Neural crest cell (in vitro differentiated cells): ENCODE results near the gene FKBP2. TPM values are rescaled to one million over a fixed set of nuclear protein-coding genes. Genes with fewer than 3 reads are reported as not detected.

Experiments
- DNase-seq: peaks from one replicate; pipeline ENCODE4 v3.0.0; 2021; ENCODE audit warnings: low read depth, mixed read lengths, low spot score
- H3K27ac Mint-ChIP-seq: one replicate; pipeline ENCODE4 v1.8.0; 2021; ENCODE audit warnings: mild to moderate bottlenecking, mixed read lengths; ENCODE audit not compliant: unreplicated experiment
- H3K27me3 Mint-ChIP-seq: 2 replicates; pipeline ENCODE4 v1.8.0; 2021; ENCODE audit warnings: low read depth, mild to moderate bottlenecking, mixed read lengths
- H3K36me3 Mint-ChIP-seq: 2 replicates; pipeline ENCODE4 v1.8.0; 2021; ENCODE audit warnings: low read depth, mild to moderate bottlenecking, mixed read lengths
- H3K4me1 Mint-ChIP-seq: 2 replicates; pipeline ENCODE4 v1.8.0; 2021; ENCODE audit warnings: mixed read lengths
- H3K4me3 Mint-ChIP-seq: one replicate; pipeline ENCODE4 v1.8.0; 2021; ENCODE audit warnings: mild to moderate bottlenecking, mixed read lengths
- H3K9me3 Mint-ChIP-seq: 2 replicates; pipeline ENCODE4 v1.8.0; 2021; ENCODE audit warnings: mixed read lengths
- CTCF ChIP-seq: fragments of 200-600 bp; sonication (generic); conservative IDR thresholded peaks from 2 replicates; pipeline ENCODE4 v1.5.0; 2021; ENCODE audit warnings: antibody characterized with exemption, mild to moderate bottlenecking
- total RNA-seq: library from RNA; stranded (reverse); gene quantifications from 2 replicates; pipeline ENCODE4 v1.2.1, GENCODE V29; 2021

The FKBP2 gene
- total RNA-seq, 1 donor from 2014 or later, result 29.2 TPM

GRCh38 chr11:64237484-64237951, 3.4 kb upstream of the FKBP2 start:
- Mint-ChIP-seq H3K27me3 (peaks cover 2% of the 10 kb centered on the region), H3K36me3 (peaks cover 3% of the 10 kb centered on the region), H3K9me3 (no peaks in the 10 kb centered on the region), H3K27ac (no peak overlapping the region), H3K4me3 (peak overlapping the region; percentile 86), H3K4me1 (peaks cover 20% of the 10 kb centered on the region)
- DNase-seq, result no peak
- no peak for TF ChIP-seq CTCF

- H3K27me3 Mint-ChIP-seq, result peaks cover 2% of the 10 kb centered on the region
- no peak for DNase-seq
- H3K27ac Mint-ChIP-seq, result no peak overlapping the region
- H3K36me3 Mint-ChIP-seq, result peaks cover 3% of the 10 kb centered on the region
- H3K4me1 Mint-ChIP-seq, result peaks cover 20% of the 10 kb centered on the region
- no peaks in the 10 kb centered on the region for H3K9me3 Mint-ChIP-seq
- TF ChIP-seq CTCF, result no peak
- peak overlapping the region; percentile 86 for H3K4me3 Mint-ChIP-seq
Measured at GRCh38 chr11:64238076-64238475, 2.8 kb upstream of the FKBP2 start.

- no peaks in the 10 kb centered on the region for H3K9me3 Mint-ChIP-seq
- peaks cover 2% of the 10 kb centered on the region for H3K27me3 Mint-ChIP-seq
- peak overlapping the region; percentile 86 for H3K4me3 Mint-ChIP-seq
- no peak for TF ChIP-seq CTCF
- H3K27ac Mint-ChIP-seq, result no peak overlapping the region
- peaks cover 3% of the 10 kb centered on the region for H3K36me3 Mint-ChIP-seq
- no peak for DNase-seq
- H3K4me1 Mint-ChIP-seq, result peaks cover 26% of the 10 kb centered on the region
Measured at GRCh38 chr11:64238999-64239398, 1.9 kb upstream of the FKBP2 start.

GRCh38 chr11:64239662-64240434, 1.0 kb upstream of the FKBP2 start:
- H3K4me1 Mint-ChIP-seq, result peaks cover 26% of the 10 kb centered on the region
- H3K9me3 Mint-ChIP-seq, result no peaks in the 10 kb centered on the region
- H3K27me3 Mint-ChIP-seq, result peaks cover 2% of the 10 kb centered on the region
- no peak for DNase-seq
- TF ChIP-seq CTCF, result no peak
- H3K4me3 Mint-ChIP-seq, result peak overlapping the region; percentile 95
- H3K27ac Mint-ChIP-seq, result peak overlapping the region; percentile 81
- H3K36me3 Mint-ChIP-seq, result peaks cover 3% of the 10 kb centered on the region

- peaks cover 21% of the 10 kb centered on the region for H3K4me1 Mint-ChIP-seq
- peaks cover 2% of the 10 kb centered on the region for H3K27me3 Mint-ChIP-seq
- H3K36me3 Mint-ChIP-seq, result peaks cover 3% of the 10 kb centered on the region
- H3K27ac Mint-ChIP-seq, result peak overlapping the region; percentile 96
- H3K4me3 Mint-ChIP-seq, result peak overlapping the region; percentile 95
- TF ChIP-seq CTCF, result no peak
- no peaks in the 10 kb centered on the region for H3K9me3 Mint-ChIP-seq
- DNase-seq, result peak; percentile 100
Measured at GRCh38 chr11:64241241-64241490, 271 bp downstream of the FKBP2 start.
